Hepatocyte (in vitro differentiated cells): ENCODE data around the gene GALNT7.

Experiments used
- EZH2 ChIP-seq: fragments of 200-600 bp; sonication (generic); IDR thresholded peaks from 2 replicates; pipeline ENCODE4 v1.6.1; 2016; ENCODE audit warnings: antibody characterized with exemption, mild to moderate bottlenecking, borderline replicate concordance
- TF ChIP-seq, protein P1 (sequence below): fragments of 200-600 bp; sonication (generic); IDR thresholded peaks from 2 replicates; pipeline ENCODE4 v1.5.1; 2016; ENCODE audit warnings: antibody characterized with exemption, mild to moderate bottlenecking; ENCODE audit not compliant: poor library complexity

- TF ChIP-seq EZH2, result no peak
- TF ChIP-seq, protein P1, sequence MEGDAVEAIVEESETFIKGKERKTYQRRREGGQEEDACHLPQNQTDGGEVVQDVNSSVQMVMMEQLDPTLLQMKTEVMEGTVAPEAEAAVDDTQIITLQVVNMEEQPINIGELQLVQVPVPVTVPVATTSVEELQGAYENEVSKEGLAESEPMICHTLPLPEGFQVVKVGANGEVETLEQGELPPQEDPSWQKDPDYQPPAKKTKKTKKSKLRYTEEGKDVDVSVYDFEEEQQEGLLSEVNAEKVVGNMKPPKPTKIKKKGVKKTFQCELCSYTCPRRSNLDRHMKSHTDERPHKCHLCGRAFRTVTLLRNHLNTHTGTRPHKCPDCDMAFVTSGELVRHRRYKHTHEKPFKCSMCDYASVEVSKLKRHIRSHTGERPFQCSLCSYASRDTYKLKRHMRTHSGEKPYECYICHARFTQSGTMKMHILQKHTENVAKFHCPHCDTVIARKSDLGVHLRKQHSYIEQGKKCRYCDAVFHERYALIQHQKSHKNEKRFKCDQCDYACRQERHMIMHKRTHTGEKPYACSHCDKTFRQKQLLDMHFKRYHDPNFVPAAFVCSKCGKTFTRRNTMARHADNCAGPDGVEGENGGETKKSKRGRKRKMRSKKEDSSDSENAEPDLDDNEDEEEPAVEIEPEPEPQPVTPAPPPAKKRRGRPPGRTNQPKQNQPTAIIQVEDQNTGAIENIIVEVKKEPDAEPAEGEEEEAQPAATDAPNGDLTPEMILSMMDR, result no peak
Observed at GRCh38 chr4:173169428-173170181, 994 bp downstream of the GALNT7 start.
